NB4 (cell line): ENCODE measurements around the gene CADM2.

ENCODE experiments used
- DNase-seq: peaks from one replicate; pipeline ENCODE4 v3.0.0; 2010; ENCODE audit warnings: low read depth
- H3K4me3 ChIP-seq: one replicate; pipeline ENCODE4 v1.5.1; 2011; ENCODE audit warnings: mild to moderate bottlenecking, low read depth, low read length, moderate library complexity
- CTCF ChIP-seq: IDR thresholded peaks from one replicate; pipeline ENCODE4 v1.5.1; 2012; ENCODE audit warnings: low read depth, low read length
- MAX ChIP-seq: IDR thresholded peaks from 2 replicates; pipeline ENCODE4 v1.6.1; 2011; ENCODE audit warnings: low read depth, low read length
- MYC ChIP-seq: IDR thresholded peaks from 2 replicates; pipeline ENCODE4 v1.6.1; 2011; ENCODE audit warnings: low read depth, low read length
- POLR2A ChIP-seq: IDR thresholded peaks from 2 replicates; pipeline ENCODE4 v1.6.1; 2011; ENCODE audit warnings: mild to moderate bottlenecking; ENCODE audit not compliant: insufficient read length; ENCODE audit errors: extremely low read depth

The CADM2 gene

GRCh38 chr3:85037203-85037602 is 78.4 kb downstream of the CADM2 start:
- no peak overlapping the region for H3K4me3 ChIP-seq
- TF ChIP-seq CTCF (no peak), MAX (no peak), POLR2A (no peak), MYC (no peak)
- no peak for DNase-seq

- TF ChIP-seq CTCF (no peak), MAX (no peak), POLR2A (no peak), MYC (no peak)
- no peak overlapping the region for H3K4me3 ChIP-seq
- no peak for DNase-seq
Measured at GRCh38 chr3:85041001-85041400, 82.2 kb downstream of the CADM2 start.

GRCh38 chr3:85041562-85042055 is 82.8 kb downstream of the CADM2 start:
- no peak for DNase-seq
- TF ChIP-seq MAX (no peak), POLR2A (no peak), CTCF (no peak), MYC (no peak)
- no peak overlapping the region for H3K4me3 ChIP-seq

- no peak for DNase-seq
- TF ChIP-seq CTCF, result no peak
- TF ChIP-seq MYC, result no peak
- TF ChIP-seq POLR2A, result no peak
- TF ChIP-seq MAX, result no peak
- H3K4me3 ChIP-seq, result no peak overlapping the region
Measured at GRCh38 chr3:85050821-85051220, 92.0 kb downstream of the CADM2 start.

- DNase-seq, result no peak
- no peak overlapping the region for H3K4me3 ChIP-seq
- no peak for TF ChIP-seq CTCF
Measured at GRCh38 chr3:85051786-85052185, 93.0 kb downstream of the CADM2 start.

GRCh38 chr3:85053626-85054025 is 94.8 kb downstream of the CADM2 start:
- no peak for DNase-seq
- no peak overlapping the region for H3K4me3 ChIP-seq
- no peak for TF ChIP-seq MAX
- TF ChIP-seq MYC, result no peak
- TF ChIP-seq CTCF, result no peak
- TF ChIP-seq POLR2A, result no peak
